ENCODE results near the gene GJC1.
A peak's percentile ranks its signal among the peaks of the same experiment; 100 is the strongest.

The GJC1 gene

DNA sequence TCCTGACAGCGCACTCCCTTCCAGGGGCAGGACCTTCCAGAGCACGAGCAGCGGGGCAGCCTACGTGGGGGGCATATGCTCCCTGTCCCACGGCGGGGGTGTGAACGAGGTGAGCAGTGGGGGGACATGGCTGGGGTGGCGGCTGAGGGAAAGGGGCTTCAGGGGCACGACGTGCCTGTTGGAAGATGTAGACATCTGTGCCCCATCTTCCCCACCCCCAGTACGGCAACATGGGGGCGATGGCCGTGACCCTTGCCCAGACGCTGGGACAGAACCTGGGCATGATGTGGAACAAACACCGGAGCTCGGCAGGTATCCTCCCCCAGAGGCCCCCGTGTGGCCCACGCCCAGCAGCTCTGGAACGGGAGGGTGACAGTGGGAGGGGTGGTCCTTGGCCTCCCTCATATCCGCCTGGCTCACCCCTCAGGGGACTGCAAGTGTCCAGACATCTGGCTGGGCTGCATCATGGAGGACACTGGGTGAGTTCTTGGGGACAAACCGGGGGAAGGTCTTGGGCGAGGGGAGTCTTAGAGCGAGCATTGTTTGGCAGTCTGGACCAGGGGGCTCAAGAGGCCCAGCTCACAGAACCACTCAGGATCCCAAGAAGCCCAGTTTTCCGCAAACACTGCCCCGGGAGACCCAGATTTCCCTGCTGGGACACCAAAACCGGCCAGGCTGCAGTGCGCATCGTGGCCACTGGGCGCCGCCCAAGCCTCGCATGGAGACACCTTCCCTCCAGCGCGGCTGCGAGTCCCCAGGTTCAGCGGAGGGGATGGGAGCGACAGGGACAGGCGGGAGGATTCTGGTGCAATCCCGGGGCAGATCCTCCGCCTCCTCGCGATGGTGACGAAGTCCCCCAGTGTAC is 55.6 kb downstream of the GJC1 start:
- Histone ChIP-seq H3K36me3 (ENCODE audit: control insufficient read depth in 1 of 2, insufficient read depth in 2 of 2, low read length in 2 of 2) (no peaks in the 10 kb centered on the region), H3K27me3 (ENCODE audit: low read depth, low read length) (no peaks in the 10 kb centered on the region), H3K9me3 (ENCODE audit: control insufficient read depth in 1 of 2, low read length in 2 of 2) (no peaks in the 10 kb centered on the region), H3K27ac (ENCODE audit: low read length) (no peak overlapping the region), H3K4me1 (ENCODE audit: control insufficient read depth in 1 of 2, insufficient read depth in 2 of 2, low read length in 2 of 2) (peaks cover 0 to 23% of the 10 kb centered on the region in 2 donors), H3K4me3 (ENCODE audit: low read depth in 1 of 2, low read length in 2 of 2) (peak overlapping the region; percentile 65 to 89)

DNA sequence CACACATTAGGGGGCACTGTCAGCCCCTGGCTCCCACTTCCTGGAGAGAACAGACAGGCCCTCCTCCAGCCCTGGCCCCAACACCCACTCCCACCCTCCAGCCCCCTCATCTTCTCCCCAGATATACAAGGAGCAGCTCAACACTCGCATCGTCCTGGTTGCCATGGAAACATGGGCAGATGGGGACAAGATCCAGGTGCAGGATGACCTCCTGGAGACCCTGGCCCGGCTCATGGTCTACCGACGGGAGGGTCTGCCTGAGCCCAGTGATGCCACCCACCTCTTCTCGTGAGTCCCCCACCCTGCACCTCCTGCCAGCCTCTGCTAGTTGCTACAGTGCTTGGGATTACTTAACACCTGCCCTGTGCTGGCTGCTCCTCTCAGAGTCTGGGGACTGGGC is 56.9 kb downstream of the GJC1 start:
- Histone ChIP-seq H3K27ac (ENCODE audit: low read length) (no peak overlapping the region), H3K4me1 (ENCODE audit: control insufficient read depth in 1 of 2, insufficient read depth in 2 of 2, low read length in 2 of 2) (peaks cover 0 to 15% of the 10 kb centered on the region in 2 donors), H3K36me3 (ENCODE audit: control insufficient read depth in 1 of 2, insufficient read depth in 2 of 2, low read length in 2 of 2) (no peaks in the 10 kb centered on the region), H3K9me3 (ENCODE audit: control insufficient read depth in 1 of 2, low read length in 2 of 2) (no peaks in the 10 kb centered on the region), H3K27me3 (ENCODE audit: low read depth, low read length) (no peaks in the 10 kb centered on the region), H3K4me3 (ENCODE audit: low read depth in 1 of 2, low read length in 2 of 2) (no peak overlapping the region)

DNA sequence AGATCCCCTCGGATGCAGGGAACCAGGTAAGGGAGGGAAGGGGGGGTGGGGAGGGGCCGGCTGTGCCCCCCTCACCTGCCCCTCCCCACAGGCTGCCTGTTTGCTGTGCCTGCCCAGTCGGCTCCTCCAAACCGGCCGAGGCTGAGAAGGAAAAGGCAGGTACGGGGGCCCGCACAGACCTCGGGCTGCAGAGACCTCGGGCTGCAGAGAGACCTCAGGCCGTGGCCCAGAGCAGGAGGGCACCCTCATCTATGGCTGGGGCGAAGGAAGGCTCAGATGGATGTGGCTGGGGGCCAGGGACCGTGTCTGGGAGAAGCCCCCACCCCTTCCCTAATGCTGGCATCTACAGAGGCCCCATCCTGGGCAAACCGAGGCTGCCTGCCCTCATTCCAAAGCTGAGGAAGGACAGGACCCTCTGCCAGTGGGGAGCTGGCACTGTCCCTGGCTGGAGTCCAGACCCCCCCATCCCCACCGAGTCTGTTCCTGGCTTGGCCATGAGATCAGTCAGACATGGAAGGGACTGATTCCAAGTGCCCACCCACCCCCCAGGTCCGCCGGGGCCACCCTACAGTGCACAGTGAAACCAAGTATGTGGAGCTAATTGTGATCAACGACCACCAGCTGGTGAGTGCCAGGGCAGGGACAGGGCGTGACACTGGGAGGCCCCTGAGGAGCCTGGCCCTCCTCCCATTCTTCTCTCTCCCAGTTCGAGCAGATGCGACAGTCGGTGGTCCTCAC is 57.6 kb downstream of the GJC1 start:
- no peaks in the 10 kb centered on the region for H3K9me3 ChIP-seq (ENCODE audit: control insufficient read depth in 1 of 2, low read length in 2 of 2)
- H3K36me3 ChIP-seq (ENCODE audit: control insufficient read depth in 1 of 2, insufficient read depth in 2 of 2, low read length in 2 of 2) = no peaks in the 10 kb centered on the region
- no peak overlapping the region for H3K27ac ChIP-seq (ENCODE audit: low read length)
- peaks cover 0 to 15% of the 10 kb centered on the region in 2 donors for H3K4me1 ChIP-seq (ENCODE audit: control insufficient read depth in 1 of 2, insufficient read depth in 2 of 2, low read length in 2 of 2)
- no peak overlapping the region for H3K4me3 ChIP-seq (ENCODE audit: low read depth in 1 of 2, low read length in 2 of 2)
- H3K27me3 ChIP-seq (ENCODE audit: low read depth, low read length) = no peaks in the 10 kb centered on the region

DNA sequence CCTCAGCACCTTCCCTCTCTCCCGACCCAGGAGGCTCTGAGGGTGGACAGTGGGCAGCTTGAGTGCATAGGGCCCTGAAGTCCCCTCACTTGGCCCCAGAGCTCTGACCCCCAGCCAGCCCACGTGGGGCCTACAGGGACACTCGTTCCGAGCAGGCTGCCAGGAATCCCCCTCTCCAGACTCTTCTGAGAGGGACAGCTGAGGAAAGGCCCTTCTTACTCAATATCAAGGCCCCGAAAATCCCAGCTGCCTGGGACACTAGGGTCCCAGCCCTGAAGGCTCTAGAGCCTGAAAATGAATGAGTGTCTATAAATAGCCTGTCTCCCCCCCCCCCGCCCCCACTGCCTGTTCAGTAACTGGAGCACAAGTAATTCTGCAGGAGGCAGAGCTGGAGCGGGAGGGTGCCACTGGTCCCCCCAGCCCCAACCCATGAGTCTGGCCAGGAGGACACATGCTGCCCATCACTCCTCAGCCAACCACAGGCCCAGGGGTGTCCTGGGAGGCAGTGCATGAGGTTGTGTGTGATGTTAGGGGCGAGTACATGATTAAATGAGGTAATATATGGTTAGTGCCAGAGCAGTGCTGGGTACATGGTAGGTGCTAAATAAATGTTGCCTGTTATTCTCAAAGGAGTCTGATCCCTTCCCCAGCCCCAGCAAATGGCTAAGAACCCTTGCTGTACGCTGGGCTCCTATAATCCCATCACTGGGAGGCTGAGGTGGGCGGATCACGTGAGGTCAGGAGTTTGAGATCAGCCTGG is 59.7 kb downstream of the GJC1 start:
- Histone ChIP-seq H3K27me3 (ENCODE audit: low read depth, low read length) (no peaks in the 10 kb centered on the region), H3K4me1 (ENCODE audit: control insufficient read depth in 1 of 2, insufficient read depth in 2 of 2, low read length in 2 of 2) (peaks cover 0 to 6% of the 10 kb centered on the region in 2 donors), H3K27ac (ENCODE audit: low read length) (no peak overlapping the region), H3K36me3 (ENCODE audit: control insufficient read depth in 1 of 2, insufficient read depth in 2 of 2, low read length in 2 of 2) (no peaks in the 10 kb centered on the region), H3K4me3 (ENCODE audit: low read depth in 1 of 2, low read length in 2 of 2) (no peak overlapping the region), H3K9me3 (ENCODE audit: control insufficient read depth in 1 of 2, low read length in 2 of 2) (no peaks in the 10 kb centered on the region)

DNA sequence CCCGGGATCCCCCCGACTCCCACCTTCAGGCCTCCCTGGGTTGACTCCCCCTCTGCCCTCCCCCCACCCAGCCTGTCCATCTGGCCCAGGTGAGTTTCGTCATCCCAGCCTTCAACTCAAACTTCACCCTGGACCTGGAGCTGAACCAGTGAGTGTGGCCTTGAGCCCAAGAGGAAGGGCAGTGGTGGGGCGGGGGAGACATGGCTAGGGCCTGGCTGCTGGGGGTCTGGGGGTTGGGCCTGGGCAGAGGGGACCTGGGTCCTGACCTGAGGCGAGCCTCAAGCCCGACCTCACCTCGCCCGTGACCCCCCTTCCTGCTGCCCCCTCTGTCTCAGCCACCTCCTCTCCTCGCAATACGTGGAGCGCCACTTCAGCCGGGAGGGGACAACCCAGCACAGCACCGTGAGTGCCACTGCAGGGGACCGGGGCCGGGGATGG is 60.4 kb downstream of the GJC1 start:
- Histone ChIP-seq H3K27ac (ENCODE audit: low read length) (no peak overlapping the region), H3K4me1 (ENCODE audit: control insufficient read depth in 1 of 2, insufficient read depth in 2 of 2, low read length in 2 of 2) (no peaks in the 10 kb centered on the region), H3K36me3 (ENCODE audit: control insufficient read depth in 1 of 2, insufficient read depth in 2 of 2, low read length in 2 of 2) (no peaks in the 10 kb centered on the region), H3K4me3 (ENCODE audit: low read depth in 1 of 2, low read length in 2 of 2) (no peak overlapping the region), H3K9me3 (ENCODE audit: control insufficient read depth in 1 of 2, low read length in 2 of 2) (no peaks in the 10 kb centered on the region), H3K27me3 (ENCODE audit: low read depth, low read length) (no peaks in the 10 kb centered on the region)

DNA sequence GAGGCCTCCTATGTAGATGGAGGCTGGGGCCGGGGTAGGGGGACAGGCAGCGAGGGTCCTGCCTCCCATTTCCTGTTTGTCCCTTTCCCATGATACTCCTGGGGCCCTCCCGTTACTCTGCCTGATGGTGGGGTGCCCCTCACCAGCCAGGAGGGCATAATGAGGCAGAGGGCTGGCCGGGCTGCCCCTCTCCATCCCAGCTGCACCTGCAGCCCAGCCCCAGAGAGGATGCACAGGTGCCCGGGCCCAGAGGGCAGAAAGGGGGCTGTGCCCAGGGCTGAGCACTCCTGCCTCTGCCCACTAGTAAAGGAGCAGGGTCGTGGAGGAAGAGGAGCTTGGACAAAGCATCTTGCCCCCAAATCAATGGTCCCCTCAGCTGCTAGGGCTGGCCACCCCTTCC is 60.9 kb downstream of the GJC1 start:
- Histone ChIP-seq H3K4me1 (ENCODE audit: control insufficient read depth in 1 of 2, insufficient read depth in 2 of 2, low read length in 2 of 2) (no peaks in the 10 kb centered on the region), H3K27ac (ENCODE audit: low read length) (no peak overlapping the region), H3K36me3 (ENCODE audit: control insufficient read depth in 1 of 2, insufficient read depth in 2 of 2, low read length in 2 of 2) (no peaks in the 10 kb centered on the region), H3K9me3 (ENCODE audit: control insufficient read depth in 1 of 2, low read length in 2 of 2) (no peaks in the 10 kb centered on the region), H3K4me3 (ENCODE audit: low read depth in 1 of 2, low read length in 2 of 2) (no peak overlapping the region), H3K27me3 (ENCODE audit: low read depth, low read length) (no peaks in the 10 kb centered on the region)

DNA sequence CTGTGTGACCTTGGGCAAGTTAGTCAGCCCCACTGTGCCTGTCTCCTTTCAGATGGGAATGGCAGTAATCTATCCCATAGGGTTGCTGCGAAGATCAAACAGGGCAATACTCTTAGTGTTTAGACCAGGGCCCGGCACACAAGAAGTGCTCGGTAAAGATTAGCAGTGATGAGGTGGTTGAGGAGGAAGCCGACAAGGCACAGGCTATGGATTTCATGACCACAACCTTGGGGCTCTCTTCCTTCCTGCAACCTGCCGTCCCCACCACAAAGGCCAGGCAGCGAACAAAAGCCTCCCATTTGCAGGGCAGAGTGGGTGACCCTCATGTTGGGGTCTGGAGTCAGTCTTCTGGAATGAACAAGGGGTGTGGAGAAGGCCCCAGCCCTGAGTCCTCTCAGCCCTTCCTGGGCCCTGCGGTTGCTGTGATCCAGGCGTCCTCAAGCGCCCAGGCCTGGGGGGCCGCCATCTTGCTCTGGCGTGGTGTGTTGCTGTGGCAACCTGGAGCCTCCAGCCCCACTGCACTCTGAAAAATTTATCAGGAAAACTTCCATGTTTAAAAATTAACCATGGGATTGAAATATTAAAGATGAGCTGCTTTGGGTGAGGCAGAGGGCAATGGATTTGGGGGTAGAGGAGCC is 61.5 kb downstream of the GJC1 start:
- H3K4me3 ChIP-seq (ENCODE audit: low read depth in 1 of 2, low read length in 2 of 2) = no peak overlapping the region
- no peaks in the 10 kb centered on the region for H3K27me3 ChIP-seq (ENCODE audit: low read depth, low read length)
- H3K4me1 ChIP-seq (ENCODE audit: control insufficient read depth in 1 of 2, insufficient read depth in 2 of 2, low read length in 2 of 2) = no peaks in the 10 kb centered on the region
- H3K9me3 ChIP-seq (ENCODE audit: control insufficient read depth in 1 of 2, low read length in 2 of 2) = no peaks in the 10 kb centered on the region
- H3K36me3 ChIP-seq (ENCODE audit: control insufficient read depth in 1 of 2, insufficient read depth in 2 of 2, low read length in 2 of 2) = no peaks in the 10 kb centered on the region
- H3K27ac ChIP-seq (ENCODE audit: low read length) = no peak overlapping the region

DNA sequence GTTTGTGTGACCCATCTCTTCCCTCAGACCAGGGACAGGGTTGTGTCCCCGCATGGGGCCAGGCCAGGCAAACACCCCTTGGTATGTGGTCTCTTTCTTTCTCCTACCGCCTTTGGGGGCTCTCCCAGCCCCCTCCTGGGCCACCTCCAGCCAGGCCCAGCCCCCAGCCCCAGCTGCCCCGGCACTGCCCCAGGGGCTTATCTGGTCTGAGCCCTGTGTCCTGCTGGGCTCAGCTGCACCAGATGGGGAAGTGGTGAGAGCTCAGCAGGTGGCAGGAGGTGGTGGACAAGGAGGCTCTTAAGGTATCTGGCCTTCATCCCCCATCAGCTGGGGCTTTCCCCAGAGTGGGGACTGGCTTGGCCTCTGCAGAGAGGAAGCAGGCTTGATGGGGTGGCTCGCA is 62.6 kb downstream of the GJC1 start:
- no peaks in the 10 kb centered on the region for H3K27me3 ChIP-seq (ENCODE audit: low read depth, low read length)
- no peaks in the 10 kb centered on the region for H3K36me3 ChIP-seq (ENCODE audit: control insufficient read depth in 1 of 2, insufficient read depth in 2 of 2, low read length in 2 of 2)
- H3K9me3 ChIP-seq (ENCODE audit: control insufficient read depth in 1 of 2, low read length in 2 of 2) = no peaks in the 10 kb centered on the region
- no peak overlapping the region for H3K4me3 ChIP-seq (ENCODE audit: low read depth in 1 of 2, low read length in 2 of 2)
- no peaks in the 10 kb centered on the region for H3K4me1 ChIP-seq (ENCODE audit: control insufficient read depth in 1 of 2, insufficient read depth in 2 of 2, low read length in 2 of 2)
- no peak overlapping the region for H3K27ac ChIP-seq (ENCODE audit: low read length)

DNA sequence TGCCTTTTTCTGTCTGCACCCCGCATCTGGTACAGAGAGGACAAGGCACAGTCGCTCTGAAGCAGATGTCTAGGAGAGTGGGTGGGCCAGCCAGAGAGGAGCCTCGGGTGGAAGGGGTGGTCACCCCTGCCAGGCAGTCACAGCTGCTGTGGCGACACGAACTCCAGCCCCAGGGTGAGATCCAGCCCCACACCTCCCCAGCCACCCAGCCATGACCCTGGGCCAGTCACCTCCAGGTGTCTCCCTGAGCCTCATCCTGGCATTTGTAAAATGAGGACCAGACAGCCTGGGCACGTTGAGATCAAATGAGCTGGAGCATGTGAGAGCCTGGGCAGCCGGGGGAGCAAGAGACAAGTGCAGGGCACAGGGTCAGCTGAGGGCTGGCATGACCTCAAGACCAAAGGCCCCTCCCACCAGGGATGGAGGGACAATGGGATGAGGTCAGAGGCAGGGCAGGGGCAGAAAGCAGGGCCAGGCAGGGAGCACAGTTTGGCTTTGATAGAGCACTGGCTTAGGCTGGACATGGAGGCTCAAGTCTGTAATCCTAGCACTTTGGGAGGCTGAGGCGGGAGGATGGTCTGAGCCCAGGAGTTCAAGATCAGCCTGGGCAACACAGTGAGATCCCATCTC is 63.6 kb downstream of the GJC1 start:
- no peaks in the 10 kb centered on the region for H3K9me3 ChIP-seq (ENCODE audit: control insufficient read depth in 1 of 2, low read length in 2 of 2)
- no peak overlapping the region for H3K4me3 ChIP-seq (ENCODE audit: low read depth in 1 of 2, low read length in 2 of 2)
- H3K36me3 ChIP-seq (ENCODE audit: control insufficient read depth in 1 of 2, insufficient read depth in 2 of 2, low read length in 2 of 2) = no peaks in the 10 kb centered on the region
- no peaks in the 10 kb centered on the region for H3K4me1 ChIP-seq (ENCODE audit: control insufficient read depth in 1 of 2, insufficient read depth in 2 of 2, low read length in 2 of 2)
- H3K27ac ChIP-seq (ENCODE audit: low read length) = no peak overlapping the region
- H3K27me3 ChIP-seq (ENCODE audit: low read depth, low read length) = no peaks in the 10 kb centered on the region

DNA sequence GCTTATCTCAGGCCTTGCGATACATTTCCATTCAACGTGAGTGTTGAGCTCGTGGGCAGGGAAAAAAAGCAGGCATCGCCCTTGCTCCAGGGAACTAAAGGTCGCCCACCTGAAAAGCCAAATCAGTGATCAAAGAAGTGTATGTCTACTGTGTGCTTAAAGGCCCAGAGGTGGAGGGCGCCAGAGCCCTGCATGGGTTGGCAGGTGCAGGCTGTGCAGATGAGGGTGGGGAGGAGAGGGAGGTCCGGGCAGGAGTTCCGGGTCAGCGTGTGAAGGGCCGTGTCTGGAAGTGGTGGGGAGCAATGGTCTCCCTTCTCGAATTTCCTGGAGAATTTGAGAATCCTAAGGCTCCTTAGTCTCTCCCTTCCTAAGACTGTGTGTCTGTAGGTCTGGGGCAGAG is 64.1 kb downstream of the GJC1 start:
- Histone ChIP-seq H3K27me3 (ENCODE audit: low read depth, low read length) (no peaks in the 10 kb centered on the region), H3K9me3 (ENCODE audit: control insufficient read depth in 1 of 2, low read length in 2 of 2) (no peaks in the 10 kb centered on the region), H3K36me3 (ENCODE audit: control insufficient read depth in 1 of 2, insufficient read depth in 2 of 2, low read length in 2 of 2) (no peaks in the 10 kb centered on the region), H3K4me3 (ENCODE audit: low read depth in 1 of 2, low read length in 2 of 2) (no peak overlapping the region), H3K27ac (ENCODE audit: low read length) (no peak overlapping the region), H3K4me1 (ENCODE audit: control insufficient read depth in 1 of 2, insufficient read depth in 2 of 2, low read length in 2 of 2) (no peaks in the 10 kb centered on the region)

All from muscle layer of duodenum (tissue), 2 donors.